ENCODE measurements around the gene LYPD1. TPM values are rescaled to one million over a fixed set of nuclear protein-coding genes. Genes with fewer than 3 reads are reported as not detected.

The LYPD1 gene
- total RNA-seq, 1 experiment from 2014 or later, result 13.8 TPM

GRCh38 chr2:132654335-132654734 lies 15.7 kb downstream of the LYPD1 start:
- H3K4me1 ChIP-seq (ENCODE audit: insufficient read depth, low read length, poor library complexity, severe bottlenecking), result peaks cover 16% of the 10 kb centered on the region
- ChIA-PET POLR2A (ENCODE audit: low non-redundant PET) (no interaction called here), CTCF (no interaction called here)
- no peak for DNase-seq (ENCODE audit: low spot score)
- H3K27ac ChIP-seq (ENCODE audit: low read depth, low read length, poor library complexity, severe bottlenecking), result no peak overlapping the region
- no peaks in the 10 kb centered on the region for H3K9me3 ChIP-seq (ENCODE audit: low read depth, low read length, poor library complexity, severe bottlenecking)
- BruUV-seq (replicated peaks), result no TSS peak
- intact Hi-C loops (cut with micrococcal nuclease; ENCODE audit: unreplicated experiment), result loop anchor here (5.0 kb wide), 1 partner anchor 518 kb away; no protein-coding TSS in a partner anchor
- no peak overlapping the region for H3K4me3 ChIP-seq (ENCODE audit: low read depth, low read length, poor library complexity, severe bottlenecking)
- H3K27me3 ChIP-seq (replicated peaks; ENCODE audit: insufficient read depth, low read depth, low read length, poor library complexity), result peaks cover 4% of the 10 kb centered on the region
- no peak for TF ChIP-seq CTCF (conservative IDR thresholded peaks at IDR 0.05; ENCODE audit: low read depth, low read length)
- no peak for TF ChIP-seq EZH2 (IDR thresholded peaks at IDR 0.05; ENCODE audit: borderline replicate concordance, low read depth, low read length, poor library complexity, severe bottlenecking)
- no peaks in the 10 kb centered on the region for H3K36me3 ChIP-seq (ENCODE audit: insufficient read depth, low read length, poor library complexity, severe bottlenecking)

- peaks cover 4% of the 10 kb centered on the region for H3K27me3 ChIP-seq (replicated peaks; ENCODE audit: insufficient read depth, low read depth, low read length, poor library complexity)
- TF ChIP-seq CTCF (conservative IDR thresholded peaks at IDR 0.05; ENCODE audit: low read depth, low read length) (no peak), EZH2 (IDR thresholded peaks at IDR 0.05; ENCODE audit: borderline replicate concordance, low read depth, low read length, poor library complexity, severe bottlenecking) (no peak)
- intact Hi-C loops (cut with micrococcal nuclease; ENCODE audit: unreplicated experiment), result loop anchor here (5.0 kb wide), 1 partner anchor 520 kb away; no protein-coding TSS in a partner anchor
- no peaks in the 10 kb centered on the region for H3K36me3 ChIP-seq (ENCODE audit: insufficient read depth, low read length, poor library complexity, severe bottlenecking)
- no TSS peak for BruUV-seq (replicated peaks)
- H3K4me3 ChIP-seq (ENCODE audit: low read depth, low read length, poor library complexity, severe bottlenecking), result no peak overlapping the region
- peak; percentile 91 for DNase-seq (ENCODE audit: low spot score)
- POLR2A ChIA-PET (ENCODE audit: low non-redundant PET), result no interaction called here
- no peak overlapping the region for H3K27ac ChIP-seq (ENCODE audit: low read depth, low read length, poor library complexity, severe bottlenecking)
- no peaks in the 10 kb centered on the region for H3K9me3 ChIP-seq (ENCODE audit: low read depth, low read length, poor library complexity, severe bottlenecking)
- H3K4me1 ChIP-seq (ENCODE audit: insufficient read depth, low read length, poor library complexity, severe bottlenecking), result peaks cover 16% of the 10 kb centered on the region
- CTCF ChIA-PET, result interaction anchor here (0.6 kb wide), 1 partner anchor 259 kb away, joined by 3 read pairs; no protein-coding TSS in a partner anchor
Observed at GRCh38 chr2:132652474-132652873, 17.5 kb downstream of the LYPD1 start.

GRCh38 chr2:132651115-132652045 lies 18.6 kb downstream of the LYPD1 start:
- no peaks in the 10 kb centered on the region for H3K9me3 ChIP-seq (ENCODE audit: low read depth, low read length, poor library complexity, severe bottlenecking)
- CTCF ChIA-PET, result interaction anchor here (0.5 to 1.5 kb wide), 2 partner anchors 104 to 1127 kb away, joined by 3 read pairs; no protein-coding TSS in a partner anchor
- peaks cover 16% of the 10 kb centered on the region for H3K4me1 ChIP-seq (ENCODE audit: insufficient read depth, low read length, poor library complexity, severe bottlenecking)
- DNase-seq (ENCODE audit: low spot score), result peak; percentile 45
- H3K27ac ChIP-seq (ENCODE audit: low read depth, low read length, poor library complexity, severe bottlenecking), result no peak overlapping the region
- intact Hi-C loops (cut with micrococcal nuclease; ENCODE audit: unreplicated experiment), result loop anchor here (5.0 kb wide), 1 partner anchor 521 kb away; no protein-coding TSS in a partner anchor
- H3K36me3 ChIP-seq (ENCODE audit: insufficient read depth, low read length, poor library complexity, severe bottlenecking), result no peaks in the 10 kb centered on the region
- no peak overlapping the region for H3K4me3 ChIP-seq (ENCODE audit: low read depth, low read length, poor library complexity, severe bottlenecking)
- TF ChIP-seq EZH2 (IDR thresholded peaks at IDR 0.05; ENCODE audit: borderline replicate concordance, low read depth, low read length, poor library complexity, severe bottlenecking) (no peak), CTCF (conservative IDR thresholded peaks at IDR 0.05; ENCODE audit: low read depth, low read length) (peak; percentile 57)
- peaks cover 4% of the 10 kb centered on the region for H3K27me3 ChIP-seq (replicated peaks; ENCODE audit: insufficient read depth, low read depth, low read length, poor library complexity)
- no TSS peak for BruUV-seq (replicated peaks)
- POLR2A ChIA-PET (ENCODE audit: low non-redundant PET), result no interaction called here

All from A673 (cell line).